H9 (cell line): ENCODE data around the gene PRPF4. TPM values are rescaled to one million over a fixed set of nuclear protein-coding genes. Genes with fewer than 3 reads are reported as not detected.
"Not testable (repeated sequence)": the region's sequence is repeated elsewhere in the genome, so short reads cannot be mapped to it uniquely, and the experiment has no call there.

Experiments
- DNase-seq: peaks from one replicate; pipeline ENCODE4 v3.0.0-alpha.2; 2017
- H2AFZ ChIP-seq: one replicate; pipeline ENCODE4 v1.6.1; 2013; ENCODE audit warnings: mild to moderate bottlenecking, low read length, control low read depth, moderate library complexity
- H2AK5ac ChIP-seq: 2 replicates; pipeline ENCODE4 v1.6.1; 2013; ENCODE audit warnings: low read length, control low read depth, mixed read lengths; ENCODE audit not compliant: insufficient read length
- H2BK120ac ChIP-seq: one replicate; pipeline ENCODE4 v1.6.1; 2013; ENCODE audit warnings: low read depth, mild to moderate bottlenecking, low read length, control low read depth, inconsistent platforms; ENCODE audit not compliant: poor library complexity, severe bottlenecking
- H2BK12ac ChIP-seq: 2 replicates; pipeline ENCODE4 v1.6.1; 2013; ENCODE audit warnings: low read length, control low read depth, mixed read lengths, low read depth; ENCODE audit not compliant: insufficient read length
- H2BK15ac ChIP-seq: 2 replicates; pipeline ENCODE4 v1.6.1; 2013; ENCODE audit warnings: low read depth, low read length, control low read depth
- H2BK20ac ChIP-seq: one replicate; pipeline ENCODE4 v1.6.1; 2013; ENCODE audit warnings: low read depth, mild to moderate bottlenecking, low read length, control low read depth, inconsistent platforms; ENCODE audit not compliant: poor library complexity, severe bottlenecking
- H2BK5ac ChIP-seq: 2 replicates; pipeline ENCODE4 v1.6.1; 2013; ENCODE audit warnings: low read length, control low read depth, mixed read lengths; ENCODE audit not compliant: insufficient read length
- H3K14ac ChIP-seq: 2 replicates; pipeline ENCODE4 v1.6.1; 2013; ENCODE audit warnings: low read length, control low read depth; ENCODE audit not compliant: insufficient read depth
- H3K18ac ChIP-seq: 2 replicates; pipeline ENCODE4 v1.6.1; 2013; ENCODE audit warnings: low read depth, mild to moderate bottlenecking, mixed read lengths, low read length, control low read depth; ENCODE audit not compliant: insufficient read length
- H3K23ac ChIP-seq: 2 replicates; pipeline ENCODE4 v1.6.1; 2013; ENCODE audit warnings: low read length, control low read depth, mixed read lengths, low read depth; ENCODE audit not compliant: insufficient read length
- H3K23me2 ChIP-seq: 2 replicates; pipeline ENCODE4 v1.6.1; 2013; ENCODE audit warnings: low read depth, mild to moderate bottlenecking, mixed read lengths, low read length, control low read depth; ENCODE audit not compliant: insufficient read length, poor library complexity, severe bottlenecking
- H3K27ac ChIP-seq: 2 replicates; pipeline ENCODE4 v1.5.1; 2013; ENCODE audit warnings: low read length, control low read depth, mixed read lengths, low read depth; ENCODE audit not compliant: insufficient read length
- H3K27me3 ChIP-seq: 2 replicates; pipeline ENCODE4 v1.6.1; 2013; ENCODE audit warnings: low read length, control low read depth, inconsistent platforms; ENCODE audit not compliant: insufficient read depth
- H3K4ac ChIP-seq: 2 replicates; pipeline ENCODE4 v1.6.1; 2013; ENCODE audit warnings: low read depth, mild to moderate bottlenecking, control low read depth, inconsistent platforms, low read length, moderate library complexity
- H3K4me1 ChIP-seq: 2 replicates; pipeline ENCODE4 v1.6.1; 2013; ENCODE audit warnings: low read length, control low read depth, inconsistent platforms; ENCODE audit not compliant: insufficient read depth
- H3K4me2 ChIP-seq: 2 replicates; pipeline ENCODE4 v1.6.1; 2013; ENCODE audit warnings: low read length, control low read depth, mixed read lengths; ENCODE audit not compliant: insufficient read length, insufficient read depth
- H3K56ac ChIP-seq: 2 replicates; pipeline ENCODE4 v1.6.1; 2013; ENCODE audit warnings: low read depth, mild to moderate bottlenecking, mixed read lengths, low read length, control low read depth; ENCODE audit not compliant: insufficient read length
- H3K79me1 ChIP-seq: 2 replicates; pipeline ENCODE4 v1.6.1; 2013; ENCODE audit warnings: low read depth, mild to moderate bottlenecking, moderate library complexity, low read length, control low read depth, inconsistent platforms; ENCODE audit not compliant: insufficient read depth, poor library complexity, severe bottlenecking
- H3K79me2 ChIP-seq: 2 replicates; pipeline ENCODE4 v1.6.1; 2013; ENCODE audit warnings: low read length, control low read depth, inconsistent platforms; ENCODE audit not compliant: insufficient read depth
- H3K9ac ChIP-seq: 2 replicates; pipeline ENCODE4 v1.6.1; 2013; ENCODE audit warnings: low read length, control low read depth, mixed read lengths; ENCODE audit not compliant: insufficient read length; ENCODE audit errors: extremely low read depth
- H3K9me3 ChIP-seq: one replicate; pipeline ENCODE4 v1.6.1; 2013; ENCODE audit warnings: low read depth, low read length, inconsistent platforms; ENCODE audit not compliant: control insufficient read depth
- H3T11ph ChIP-seq: one replicate; pipeline ENCODE4 v1.6.1; 2013; ENCODE audit warnings: mild to moderate bottlenecking, low read length, control low read depth, inconsistent platforms
- H4K20me1 ChIP-seq: one replicate; pipeline ENCODE4 v1.6.1; 2013; ENCODE audit not compliant: control insufficient read depth, insufficient read length, insufficient read depth
- H4K5ac ChIP-seq: 2 replicates; pipeline ENCODE4 v1.6.1; 2013; ENCODE audit warnings: low read depth, mild to moderate bottlenecking, mixed read lengths, low read length, control low read depth; ENCODE audit not compliant: insufficient read length
- H4K8ac ChIP-seq: replicated peaks from 2 replicates; pipeline ENCODE4 v1.6.1; 2013; ENCODE audit warnings: low read length, control low read depth, mixed read lengths, low read depth; ENCODE audit not compliant: insufficient read length
- H4K91ac ChIP-seq: 2 replicates; pipeline ENCODE4 v1.6.1; 2013; ENCODE audit warnings: low read depth, mild to moderate bottlenecking, moderate library complexity, mixed read lengths, low read length, control low read depth; ENCODE audit not compliant: insufficient read length
- H3K27ac Mint-ChIP-seq, 3 experiments: 2 replicates in 2 of 3; 3 replicates in 1 of 3; pipeline ENCODE4 v1.8.0; 2020 to 2021; ENCODE audit warnings: mixed read lengths in 3 of 3, mild to moderate bottlenecking in 1 of 3, moderate library complexity in 1 of 3
- H3K27me3 Mint-ChIP-seq: 2 replicates; pipeline ENCODE4 v1.8.0; 2021; ENCODE audit warnings: low read depth, mild to moderate bottlenecking, moderate library complexity, mixed read lengths
- H3K36me3 Mint-ChIP-seq, 3 experiments: 2 replicates in 2 of 3; 3 replicates in 1 of 3; pipeline ENCODE4 v1.8.0; 2020 to 2021; ENCODE audit warnings: low read depth in 3 of 3, mixed read lengths in 3 of 3; ENCODE audit not compliant: insufficient read depth in 1 of 3
- H3K4me1 Mint-ChIP-seq, 2 experiments: 2 replicates each; pipeline ENCODE4 v1.8.0; 2020; ENCODE audit warnings: mixed read lengths in 2 of 2
- H3K4me3 Mint-ChIP-seq, 2 experiments: 2 replicates in 1 of 2; 3 replicates in 1 of 2; pipeline ENCODE4 v1.8.0; 2020 to 2021; ENCODE audit warnings: mild to moderate bottlenecking in 2 of 2, mixed read lengths in 2 of 2, moderate library complexity in 1 of 2
- H3K9me3 Mint-ChIP-seq, 2 experiments: 2 replicates in 1 of 2; 3 replicates in 1 of 2; pipeline ENCODE4 v1.8.0; 2020; ENCODE audit warnings: mild to moderate bottlenecking in 2 of 2, mixed read lengths in 2 of 2, moderate library complexity in 1 of 2
- CTCF ChIP-seq: fragments of 200-600 bp; sonication (generic); conservative IDR thresholded peaks from 3 replicates; pipeline ENCODE4 v1.8.0; 2021; ENCODE audit warnings: antibody characterized with exemption, mild to moderate bottlenecking
- WGBS: extraction: QIAGEN DNeasy Blood & Tissue Kit; methylation state at CpG from one replicate; pipeline ENCODE4 v1.1.7; 2013; ENCODE audit warnings: missing lambda C conversion rate, low lambda C conversion rate, mixed read lengths; ENCODE audit not compliant: insufficient read length; ENCODE audit errors: extremely low coverage; 5-methylcytosine and 5-hydroxymethylcytosine counted together
- total RNA-seq: library from RNA; stranded (reverse); gene quantifications from 2 replicates; pipeline ENCODE4 v1.2.1, GENCODE V29; 2021

Gene PRPF4
- total RNA-seq, 1 experiment from 2014 or later: 49.8 TPM

GRCh38 chr9:113247640-113248039 lies 27.8 kb upstream of the PRPF4 start:
- Histone ChIP-seq H3K27me3 (no peaks in the 10 kb centered on the region), H3K56ac (no peak overlapping the region), H2BK20ac (no peak overlapping the region), H3K23ac (no peak overlapping the region), H3K14ac (no peak overlapping the region), H2AFZ (no peak overlapping the region), H3K4me2 (no peak overlapping the region), H3K4me1 (no peaks in the 10 kb centered on the region), H3K79me2 (no peaks in the 10 kb centered on the region), H2BK15ac (no peak overlapping the region), H3K23me2 (no peaks in the 10 kb centered on the region), H4K20me1 (no peaks in the 10 kb centered on the region), H2BK120ac (no peak overlapping the region), H2AK5ac (no peak overlapping the region), H4K5ac (no peak overlapping the region), H3K18ac (no peak overlapping the region), H3K4ac (no peak overlapping the region), H2BK12ac (no peak overlapping the region), H3K9me3 (no peaks in the 10 kb centered on the region), H3K9ac (no peak overlapping the region), H3K79me1 (no peaks in the 10 kb centered on the region), H4K91ac (no peak overlapping the region), H4K8ac (no peak overlapping the region), H3K27ac (no peak overlapping the region), H3T11ph (no peak overlapping the region), H2BK5ac (no peak overlapping the region)
- Mint-ChIP-seq H3K27ac (no peak overlapping the region), H3K4me3 (no peak overlapping the region), H3K27me3 (no peaks in the 10 kb centered on the region), H3K36me3 (peaks cover 7 to 13% (median 7%) of the 10 kb centered on the region in 3 experiments; a peak in 6 of 7 replicates), H3K9me3 (peaks cover 3 to 5% of the 10 kb centered on the region in 2 experiments; a peak in 3 of 5 replicates), H3K4me1 (peaks cover 7 to 18% of the 10 kb centered on the region in 2 experiments; a peak in 3 of 4 replicates)
- TF ChIP-seq CTCF: no peak
- no peak for DNase-seq

DNA sequence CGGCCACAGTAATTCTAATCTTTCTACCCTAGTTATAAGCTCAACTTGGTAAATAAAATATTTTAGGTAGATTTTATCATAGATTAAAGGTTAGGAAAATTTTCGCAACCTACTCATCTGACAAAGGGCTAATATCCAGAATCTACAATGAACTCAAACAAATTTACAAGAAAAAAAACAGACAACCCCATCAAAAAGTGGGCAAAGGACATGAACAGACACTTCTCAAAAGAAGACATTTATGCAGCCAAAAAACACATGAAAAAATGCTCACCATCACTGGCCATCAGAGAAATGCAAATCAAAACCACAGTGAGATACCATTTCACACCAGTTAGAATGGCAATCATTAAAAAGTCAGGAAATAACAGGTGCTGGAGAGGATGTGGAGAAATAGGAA lies 25.8 kb upstream of the PRPF4 start:
- not testable (repeated sequence) for H3K9me3 Mint-ChIP-seq, H4K5ac ChIP-seq, H2BK5ac ChIP-seq, H2BK20ac ChIP-seq, H3K79me1 ChIP-seq, H3K4me1 ChIP-seq, H2BK12ac ChIP-seq, H3K9me3 ChIP-seq, H3K79me2 ChIP-seq, H3K23me2 ChIP-seq, H4K8ac ChIP-seq, H3K23ac ChIP-seq, DNase-seq, H4K20me1 ChIP-seq, H3K4me3 Mint-ChIP-seq, H3K27ac Mint-ChIP-seq, H4K91ac ChIP-seq, H2BK120ac ChIP-seq, H3K4me2 ChIP-seq, H2AFZ ChIP-seq, H3K18ac ChIP-seq, H2AK5ac ChIP-seq, H3K4ac ChIP-seq, H3K56ac ChIP-seq, H3K27ac ChIP-seq, H3K27me3 ChIP-seq, H2BK15ac ChIP-seq, H3K27me3 Mint-ChIP-seq, H3K9ac ChIP-seq, H3T11ph ChIP-seq, H3K14ac ChIP-seq
- no CpG with 5 or more reads among the region's 2 CpGs for WGBS
- peaks cover 7 to 13% (median 7%) of the 10 kb centered on the region in 3 experiments; a peak in 6 of 7 replicates for H3K36me3 Mint-ChIP-seq
- peaks cover 7 to 13% of the 10 kb centered on the region in 2 experiments; a peak in 3 of 4 replicates for H3K4me1 Mint-ChIP-seq
